K562 (cell line): ENCODE results near the gene NUP214. TPM values are rescaled to one million over a fixed set of nuclear protein-coding genes. Genes with fewer than 3 reads are reported as not detected.

Source experiments
- ATAC-seq: fragments of 200-7000 bp; cut with Tn5 transposase; 3 replicates; pipeline ENCODE4 v1.9.1; 2020; ENCODE audit warnings: moderate library complexity
- BruUV-seq: library from RNA; stranded (reverse); fragments of 400-500 nt; replicated peaks from 2 replicates; lab custom pipeline; 2021; lab: Mats Ljungman, UMichigan
- CTCF ChIA-PET: fragments of 300-600 bp; formaldehyde crosslinking; extraction: SDS; loops from one replicate; lab custom pipeline; 2021; ENCODE audit warnings: low intra/inter-chr PET ratio; lab: Yijun Ruan, JAX
- POLR2A ChIA-PET: fragments of 300-600, 350-650 bp; sonication (Branson Sonifier 250); formaldehyde crosslinking; extraction: SDS; loops from one replicate; lab custom pipeline; 2021; ENCODE audit warnings: antibody characterized with exemption, inconsistent platforms; lab: Yijun Ruan, JAX
- DNase-seq, 4 experiments: peaks; one replicate each; pipeline versions ENCODE4 v3.0.0 to v3.0.0-alpha.2; 2011 to 2018; ENCODE audit warnings: low spot score in 3 of 4, mixed read lengths in 3 of 4; ENCODE audit errors: extremely low read depth in 1 of 4
- FAIRE-seq: peaks from 2 replicates; lab custom pipeline; 2011; peaks lifted over from hg19 to GRCh38; lab: Jason Lieb, UNC
- H2AFZ ChIP-seq: 2 replicates; pipeline ENCODE4 v1.6.0; 2011; ENCODE audit warnings: low read depth, low read length, control low read depth, inconsistent platforms
- H3K27ac ChIP-seq: fragments of 200-600 bp; 3 replicates; pipeline ENCODE4 v1.8.0; 2011; ENCODE audit warnings: low read depth, mild to moderate bottlenecking, control low read depth, inconsistent platforms, low read length, moderate library complexity, mixed read lengths; ENCODE audit errors: extremely low read depth
- H3K27me3 ChIP-seq, 2 experiments: fragments of 300-600 bp in 1 of 2; 2 replicates in 1 of 2; 3 replicates in 1 of 2; pipeline versions ENCODE4 v1.6.0 to v1.8.0; 2011; ENCODE audit warnings: inconsistent platforms in 2 of 2, low read length in 2 of 2, mild to moderate bottlenecking in 1 of 2, mixed read lengths in 1 of 2, moderate library complexity in 1 of 2; ENCODE audit not compliant: control insufficient read depth in 2 of 2, insufficient read depth in 2 of 2
- H3K36me3 ChIP-seq: fragments of 300-600 bp; 3 replicates; pipeline ENCODE4 v1.8.0; 2011; ENCODE audit warnings: mild to moderate bottlenecking, low read length, inconsistent platforms; ENCODE audit not compliant: control insufficient read depth, insufficient read depth
- H3K4me1 ChIP-seq, 2 experiments: fragments of 200-600 bp in 1 of 2; replicated peaks in 1 of 2; 2 replicates in 1 of 2; 3 replicates in 1 of 2; pipeline versions ENCODE4 v1.5.1 to v1.8.0; 2011; ENCODE audit warnings: inconsistent platforms in 2 of 2, low read length in 2 of 2, mild to moderate bottlenecking in 1 of 2, mixed read lengths in 1 of 2, moderate library complexity in 1 of 2; ENCODE audit not compliant: control insufficient read depth in 2 of 2, insufficient read depth in 2 of 2
- H3K4me2 ChIP-seq: 2 replicates; pipeline ENCODE4 v1.6.1; 2011; ENCODE audit warnings: low read length, control low read depth, inconsistent platforms, mixed read lengths; ENCODE audit not compliant: insufficient read depth
- H3K4me3 ChIP-seq: fragments of 200-600 bp; sonication (generic), shearing (Covaris generic); 2 replicates; pipeline ENCODE4 v1.5.1; 2016; ENCODE audit warnings: control low read depth, inconsistent platforms
- H3K79me2 ChIP-seq: fragments of 200-600 bp; 3 replicates; pipeline ENCODE4 v1.8.0; 2011; ENCODE audit warnings: low read length, inconsistent platforms; ENCODE audit not compliant: control insufficient read depth, insufficient read depth
- H3K9ac ChIP-seq, 2 experiments: 2 replicates each; pipeline versions ENCODE4 v1.6.0 to v1.6.1; 2011; ENCODE audit warnings: low read depth in 2 of 2, low read length in 2 of 2, control low read depth in 1 of 2, inconsistent platforms in 1 of 2, mild to moderate bottlenecking in 1 of 2, mixed read lengths in 1 of 2; ENCODE audit not compliant: insufficient read depth in 1 of 2
- H3K9me1 ChIP-seq: one replicate; pipeline ENCODE4 v1.6.0; 2011; ENCODE audit warnings: inconsistent platforms, mild to moderate bottlenecking, low read length, moderate library complexity; ENCODE audit not compliant: control insufficient read depth, insufficient read depth
- H3K9me3 ChIP-seq: replicated peaks from 2 replicates; pipeline ENCODE4 v1.5.1; 2011; ENCODE audit warnings: low read depth, low read length, inconsistent platforms; ENCODE audit not compliant: control insufficient read depth, insufficient read depth
- H4K20me1 ChIP-seq: replicated peaks from 2 replicates; pipeline ENCODE4 v1.6.1; 2011; ENCODE audit warnings: low read length, inconsistent platforms, mixed read lengths; ENCODE audit not compliant: control insufficient read depth, insufficient read depth
- WGBS: fragments of 100-300 bp; shearing (Covaris generic); methylation state at CpG from one replicate; pipeline ENCODE4 v1.1.6; 2016; ENCODE audit warnings: low coverage, mixed read lengths; ENCODE audit not compliant: insufficient coverage; ENCODE audit errors: missing lambda C conversion rate; 5-methylcytosine and 5-hydroxymethylcytosine counted together
- in situ Hi-C: fragments of 300-500 bp; cut with MboI; formaldehyde crosslinking; loops from 4 replicates; pipeline ENCODE4 v1.15.0; 2018; ENCODE audit warnings: inconsistent platforms, mixed read lengths
- intact Hi-C: fragments of 100-400 bp; cut with micrococcal nuclease; formaldehyde crosslinking; loops from 2 replicates; pipeline ENCODE4 v1.14.2; 2022
- polyA plus RNA-seq, 8 experiments: library from polyadenylated mRNA; depleted of rRNA in 4 of 8; stranded (reverse) in 5 of 8; unstranded in 3 of 8; fragments of >200 nt; fragmentation: Nextera tagmentation in 2 of 8; fragmentation: Illumina TruSeq in 1 of 8; extraction: Ambion mirVana in 2 of 8; extraction: Trizol in 1 of 8; gene quantifications; 2 replicates each; pipeline versions ENCODE4 v1.2.1 to v1.2.3, GENCODE V29; 2011 to 2014; ENCODE audit warnings: inconsistent platforms in 1 of 8, missing spikeins in 1 of 8
- total RNA-seq, 7 experiments: library from RNA; depleted of rRNA in 6 of 7; stranded (reverse); fragments of >200 nt in 6 of 7; fragmentation: Illumina TruSeq in 2 of 7; extraction: Trizol in 2 of 7; gene quantifications; 2 replicates each; pipeline versions ENCODE4 v1.2.1 to v1.2.3, GENCODE V29; 2011 to 2021; ENCODE audit warnings: low replicate concordance in 1 of 7
- TF ChIP-seq, protein P1 (sequence below): sonication (generic); formaldehyde crosslinking; IDR thresholded peaks from 2 replicates; pipeline ENCODE4 v1.8.1; 2023; ENCODE audit warnings: mild to moderate bottlenecking, missing genetic modification reagents, moderate library complexity
- TF ChIP-seq, protein P2 (sequence below): sonication (generic); formaldehyde crosslinking; IDR thresholded peaks from 2 replicates; pipeline ENCODE4 v1.8.1; 2023; ENCODE audit warnings: mild to moderate bottlenecking, missing genetic modification reagents

NUP214 gene
- total and polyA plus RNA-seq, 9 of the 15 experiments (the other 6 are each of a cell fraction or from before 2014, with no cell fraction given) = 56.9 to 332 (median 97.1) TPM

DNA sequence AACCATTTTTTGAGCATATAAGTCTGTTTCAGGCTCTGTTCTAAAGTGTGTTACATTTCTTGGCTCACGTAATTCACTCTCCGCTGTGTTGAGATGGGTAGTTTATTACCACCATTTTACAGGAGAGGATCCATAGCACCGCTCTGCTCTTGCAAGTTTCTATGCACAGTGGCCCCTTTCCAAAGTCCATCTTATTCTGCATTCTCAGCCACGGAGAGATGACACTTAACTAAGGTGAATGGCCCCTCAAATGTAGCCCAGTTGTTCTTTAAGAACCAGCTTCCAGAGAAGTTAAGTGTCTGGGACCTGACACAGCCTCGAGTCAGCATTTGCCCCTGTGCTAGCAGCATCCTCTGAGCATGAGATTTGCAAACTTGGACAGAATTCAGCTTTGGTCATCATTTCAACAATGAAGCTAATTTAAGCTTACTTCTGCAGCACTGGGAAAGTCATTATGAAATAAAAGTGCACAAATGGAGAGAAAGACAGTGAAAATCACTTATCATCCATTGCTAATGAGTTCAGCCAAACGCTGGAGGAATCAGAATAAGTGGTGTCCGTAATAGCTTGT is 89.0 kb downstream of the NUP214 start:
- H3K4me3 ChIP-seq = no peak overlapping the region
- no peaks in the 10 kb centered on the region for H3K9me3 ChIP-seq
- in situ Hi-C loops (loop anchor here (10.0 kb wide), 1 partner anchor 120 kb away; no protein-coding TSS in a partner anchor), intact Hi-C loops (no loop called here)
- no peak overlapping the region for H3K27ac ChIP-seq
- 84% methylated on average over 7 of the region's 7 CpGs for WGBS
- ATAC-seq = peak; percentile 13
- no peaks in the 10 kb centered on the region for H3K27me3 ChIP-seq
- no peaks in the 10 kb centered on the region for H3K79me2 ChIP-seq
- H4K20me1 ChIP-seq = no peaks in the 10 kb centered on the region
- peaks cover 87% of the 10 kb centered on the region for H3K36me3 ChIP-seq
- H3K4me2 ChIP-seq = no peak overlapping the region
- POLR2A ChIA-PET = interaction anchor here (0.6 to 11.5 kb wide), 16 partner anchors 7 to 390 kb away, joined by 3 to 156 read pairs (median 4); no protein-coding TSS in a partner anchor
- CTCF ChIA-PET = no interaction called here
- DNase-seq = no peak
- peaks cover 0 to 16% of the 10 kb centered on the region in 2 experiments; a peak in 3 of 5 replicates for H3K4me1 ChIP-seq
- TF ChIP-seq, protein P1, sequence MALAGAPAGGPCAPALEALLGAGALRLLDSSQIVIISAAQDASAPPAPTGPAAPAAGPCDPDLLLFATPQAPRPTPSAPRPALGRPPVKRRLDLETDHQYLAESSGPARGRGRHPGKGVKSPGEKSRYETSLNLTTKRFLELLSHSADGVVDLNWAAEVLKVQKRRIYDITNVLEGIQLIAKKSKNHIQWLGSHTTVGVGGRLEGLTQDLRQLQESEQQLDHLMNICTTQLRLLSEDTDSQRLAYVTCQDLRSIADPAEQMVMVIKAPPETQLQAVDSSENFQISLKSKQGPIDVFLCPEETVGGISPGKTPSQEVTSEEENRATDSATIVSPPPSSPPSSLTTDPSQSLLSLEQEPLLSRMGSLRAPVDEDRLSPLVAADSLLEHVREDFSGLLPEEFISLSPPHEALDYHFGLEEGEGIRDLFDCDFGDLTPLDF (CRISPR knock-in tag) = peak; percentile 4; the same call in 1 of the 2 replicates
- TF ChIP-seq, protein P2, sequence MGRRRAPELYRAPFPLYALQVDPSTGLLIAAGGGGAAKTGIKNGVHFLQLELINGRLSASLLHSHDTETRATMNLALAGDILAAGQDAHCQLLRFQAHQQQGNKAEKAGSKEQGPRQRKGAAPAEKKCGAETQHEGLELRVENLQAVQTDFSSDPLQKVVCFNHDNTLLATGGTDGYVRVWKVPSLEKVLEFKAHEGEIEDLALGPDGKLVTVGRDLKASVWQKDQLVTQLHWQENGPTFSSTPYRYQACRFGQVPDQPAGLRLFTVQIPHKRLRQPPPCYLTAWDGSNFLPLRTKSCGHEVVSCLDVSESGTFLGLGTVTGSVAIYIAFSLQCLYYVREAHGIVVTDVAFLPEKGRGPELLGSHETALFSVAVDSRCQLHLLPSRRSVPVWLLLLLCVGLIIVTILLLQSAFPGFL (CRISPR knock-in tag) = no peak
- peaks cover 4% of the 10 kb centered on the region for H3K9me1 ChIP-seq
- no TSS peak for BruUV-seq
- no peak for FAIRE-seq
- no peak overlapping the region for H3K9ac ChIP-seq
- H2AFZ ChIP-seq = no peak overlapping the region
